NCI-H2227 (cell line): Measurements from ENCODE around the gene SNX4.
"Not testable (repeated sequence)": the region's sequence is repeated elsewhere in the genome, so short reads cannot be mapped to it uniquely, and the experiment has no call there.

Source experiments
- DNase-seq: peaks from one replicate; lab custom pipeline; 2025; ENCODE audit not compliant: unreplicated experiment; lab: John Stamatoyannopoulos, UW

Gene SNX4

GRCh38 chr3:125519678-125520562 lies at the start of gene SNX4:
Gene SNX4, minus strand, starts transcription at chr3:125520202. Its CDS starts 30 bp downstream, at chr3:125520172.
- peak; percentile 91 for DNase-seq

- DNase-seq, result no peak
Observed at GRCh38 chr3:125556314-125556713, 36.3 kb upstream of the SNX4 start.

- no peak for DNase-seq
Observed at GRCh38 chr3:125552401-125552800, 32.4 kb upstream of the SNX4 start.

- DNase-seq, result no peak
Observed at GRCh38 chr3:125528920-125529319, 8.9 kb upstream of the SNX4 start.

- no peak for DNase-seq
Observed at GRCh38 chr3:125525153-125525552, 5.2 kb upstream of the SNX4 start.

- not testable (repeated sequence) for DNase-seq
Observed at GRCh38 chr3:125520563-125520919, 539 bp upstream of the SNX4 start.

GRCh38 chr3:125515421-125515820 lies 4.6 kb downstream of the SNX4 start:
- no peak for DNase-seq

GRCh38 chr3:125513490-125514115 lies 6.4 kb downstream of the SNX4 start:
- no peak for DNase-seq

GRCh38 chr3:125512135-125512920 lies 7.7 kb downstream of the SNX4 start:
- no peak for DNase-seq

- DNase-seq, result no peak
Observed at GRCh38 chr3:125511420-125512118, 8.4 kb downstream of the SNX4 start.

- no peak for DNase-seq
Observed at GRCh38 chr3:125507128-125507527, 12.9 kb downstream of the SNX4 start.

GRCh38 chr3:125498630-125499029 lies 21.4 kb downstream of the SNX4 start:
- no peak for DNase-seq

GRCh38 chr3:125496701-125497100 lies 23.3 kb downstream of the SNX4 start:
- no peak for DNase-seq

GRCh38 chr3:125482406-125482805 lies 37.6 kb downstream of the SNX4 start:
- DNase-seq, result no peak

- DNase-seq, result no peak
Observed at GRCh38 chr3:125481786-125482185, 38.2 kb downstream of the SNX4 start.

GRCh38 chr3:125481375-125481759 lies 38.6 kb downstream of the SNX4 start:
- not testable (repeated sequence) for DNase-seq

- no peak for DNase-seq
Observed at GRCh38 chr3:125480656-125481374, 39.2 kb downstream of the SNX4 start.

- no peak for DNase-seq
Observed at GRCh38 chr3:125479091-125479490, 40.9 kb downstream of the SNX4 start.

GRCh38 chr3:125478326-125478725 lies 41.7 kb downstream of the SNX4 start:
- DNase-seq, result no peak

GRCh38 chr3:125477701-125478100 lies 42.3 kb downstream of the SNX4 start:
- no peak for DNase-seq
